Gastrocnemius medialis (tissue), 4 donors: ENCODE results near the gene SLC4A3. TPM values are rescaled to one million over a fixed set of nuclear protein-coding genes. Genes with fewer than 3 reads are reported as not detected.

Experiments used
- ATAC-seq, 2 donors: fragments of 150-250 bp; one replicate each; pipeline ENCODE4 v1.9.1; 2016
- DNase-seq, 2 donors: peaks; one replicate each; pipeline ENCODE4 v3.0.0-alpha.2; 2019
- H3K27ac ChIP-seq, 4 donors: fragments of 200-600 bp; sonication (generic); 1 replicate in 1 of 4; 2 replicates in 3 of 4; pipeline ENCODE4 v1.5.1; 2016 to 2018; ENCODE audit warnings: mild to moderate bottlenecking in 2 of 4, moderate library complexity in 1 of 4
- H3K27me3 ChIP-seq, 3 donors: fragments of 200-600 bp; sonication (generic) in 2 of 3; 1 replicate in 1 of 3; 2 replicates in 2 of 3; pipeline versions ENCODE4 v1.5.1 to v1.6.0; 2016 to 2019; ENCODE audit warnings: mild to moderate bottlenecking in 1 of 3, moderate library complexity in 1 of 3
- H3K36me3 ChIP-seq, 2 donors: fragments of 200-600 bp; sonication (generic) in 1 of 2; one replicate each; pipeline ENCODE4 v1.5.1; 2017 to 2018
- H3K4me1 ChIP-seq, 2 donors: fragments of 200-600 bp; sonication (generic) in 1 of 2; one replicate each; pipeline ENCODE4 v1.5.1; 2016 to 2017; ENCODE audit warnings: mild to moderate bottlenecking in 2 of 2
- H3K4me3 ChIP-seq, 4 donors: fragments of 200-600 bp; sonication (generic) in 3 of 4; 1 replicate in 1 of 4; 2 replicates in 3 of 4; pipeline ENCODE4 v1.5.1; 2016 to 2019; ENCODE audit warnings: mild to moderate bottlenecking in 2 of 4
- H3K9me3 ChIP-seq, 3 donors: fragments of 200-600 bp; sonication (generic) in 2 of 3; 1 replicate in 1 of 3; 2 replicates in 2 of 3; pipeline ENCODE4 v1.5.1; 2016 to 2019
- CTCF ChIP-seq, 5 experiments: fragments of 450-650 bp in 3 of 5; fragments of 200-600 bp in 2 of 5; sonication (generic) in 2 of 5; IDR thresholded peaks in 4 of 5; conservative IDR thresholded peaks in 1 of 5; 1 replicate in 4 of 5; 2 replicates in 1 of 5; pipeline ENCODE4 v1.5.1; 2016 to 2019; ENCODE audit warnings: antibody characterized with exemption in 5 of 5, mild to moderate bottlenecking in 3 of 5, moderate library complexity in 3 of 5
- POLR2A ChIP-seq, 2 donors: fragments of 450-650 bp; IDR thresholded peaks; one replicate each; pipeline ENCODE4 v1.6.1; 2017; ENCODE audit warnings: antibody characterized with exemption in 2 of 2, mild to moderate bottlenecking in 2 of 2, moderate library complexity in 2 of 2
- in situ Hi-C, 4 donors: fragments of 200-750 bp; cut with MboI; loops; one replicate each; pipeline versions ENCODE4 v1.15.0 to v1.8.0; 2017; ENCODE audit warnings: low sequenced_read_pairs in 4 of 4
- intact Hi-C: fragments of 100-400 bp; cut with DNase I; formaldehyde crosslinking; loops from one replicate; pipeline ENCODE4 v1.15.1; 2023; ENCODE audit warnings: low total_unique reads
- total RNA-seq, 4 donors: library from RNA; depleted of rRNA; stranded (reverse); fragments of >200 nt; gene quantifications; one replicate each; pipeline versions ENCODE4 v1.1.0 to v1.2.3, GENCODE V29; 2016

SLC4A3 gene
- total RNA-seq, 4 donors from 2014 or later = 0.25 to 0.35 (median 0.29) TPM; not detected in 1

GRCh38 chr2:219642069-219642454 is 14.6 kb downstream of the SLC4A3 start:
- H3K4me3 ChIP-seq = no peak overlapping the region
- in situ Hi-C loops = loop anchor here in 1 of 4 donors (10.0 kb wide), 1 partner anchor 107 kb away; no protein-coding TSS in a partner anchor
- DNase-seq = no peak
- no peaks in the 10 kb centered on the region for H3K27me3 ChIP-seq
- H3K9me3 ChIP-seq = no peaks in the 10 kb centered on the region
- H3K27ac ChIP-seq = no peak overlapping the region
- peaks cover 27 to 40% of the 10 kb centered on the region in 2 donors for H3K4me1 ChIP-seq
- ATAC-seq = no peak
- no peaks in the 10 kb centered on the region for H3K36me3 ChIP-seq
- intact Hi-C loops = loop anchor here (1.0 to 5.0 kb wide), 5 partner anchors 45 to 240 kb away; partner anchors contain the start of genes OBSL1 and STK11IP
- TF ChIP-seq CTCF (IDR thresholded peaks at IDR 0.05 in 4 of 5, conservative IDR thresholded peaks at IDR 0.05 in 1 of 5) (no peak), POLR2A (IDR thresholded peaks at IDR 0.05) (no peak)

DNA sequence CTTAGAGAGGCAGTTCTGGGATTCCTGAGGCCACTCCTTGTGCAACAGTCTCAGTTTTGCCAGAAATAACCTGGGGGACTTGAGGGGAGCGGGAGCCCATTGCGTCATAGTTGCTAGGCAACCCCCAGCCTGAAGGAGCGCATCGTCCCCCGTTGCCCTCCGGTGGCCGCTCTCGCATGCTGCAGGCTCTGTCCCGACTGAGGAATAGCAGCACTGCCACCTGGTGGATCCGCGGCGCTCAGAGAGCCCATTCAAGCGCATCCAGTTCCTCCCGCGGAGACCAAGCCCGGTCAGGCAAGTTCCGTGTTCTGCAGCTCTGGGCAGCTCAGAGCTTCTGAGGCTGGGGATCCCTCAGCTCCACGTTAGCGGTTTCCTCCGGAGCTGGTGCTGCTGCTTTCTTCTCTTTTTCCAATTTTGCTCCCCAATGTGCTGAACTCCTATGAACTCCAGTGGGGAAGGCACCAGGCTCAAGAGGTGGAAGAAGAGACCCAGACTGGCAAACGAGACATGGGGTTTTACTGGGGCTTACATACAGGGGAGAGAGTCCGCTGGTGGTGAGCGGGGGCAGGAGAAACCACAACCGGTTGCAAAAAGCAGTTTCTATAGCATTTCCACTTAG is 15.1 kb downstream of the SLC4A3 start:
- Histone ChIP-seq H3K36me3 (no peaks in the 10 kb centered on the region), H3K4me3 (no peak overlapping the region), H3K27ac (no peak overlapping the region), H3K4me1 (peaks cover 27 to 40% of the 10 kb centered on the region in 2 donors), H3K27me3 (no peaks in the 10 kb centered on the region), H3K9me3 (no peaks in the 10 kb centered on the region)
- in situ Hi-C loops = loop anchor here in 1 of 4 donors (10.0 kb wide), 1 partner anchor 108 kb away; no protein-coding TSS in a partner anchor
- no peak for TF ChIP-seq POLR2A (IDR thresholded peaks at IDR 0.05)
- peak; percentile 96 to 100 (median 99) for TF ChIP-seq CTCF (IDR thresholded peaks at IDR 0.05 in 4 of 5, conservative IDR thresholded peaks at IDR 0.05 in 1 of 5)
- intact Hi-C loops = loop anchor here (1.0 to 5.0 kb wide), 5 partner anchors 45 to 240 kb away; partner anchors contain the start of genes OBSL1 and STK11IP
- peak; percentile 84 to 86 for ATAC-seq
- DNase-seq = peak; percentile 92 to 94

DNA sequence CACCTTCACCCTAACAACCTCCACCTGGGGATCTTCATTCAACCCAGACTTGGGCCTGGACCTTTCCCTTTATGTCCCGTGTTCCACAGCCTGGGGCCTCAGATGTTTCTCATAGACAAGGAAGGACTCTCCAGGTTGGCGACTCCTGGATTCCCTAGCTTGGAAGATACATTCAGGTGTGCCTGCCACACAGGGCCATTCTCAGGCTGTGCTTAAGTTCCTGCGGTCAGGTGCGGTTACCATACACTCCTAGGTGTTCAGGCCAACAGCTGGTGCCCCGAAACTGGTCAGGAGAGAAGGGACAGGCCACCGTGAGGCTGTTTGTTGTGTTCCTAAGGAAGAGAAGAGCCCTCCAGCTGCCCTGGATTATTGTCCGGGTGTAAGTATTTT is 15.6 kb downstream of the SLC4A3 start:
- in situ Hi-C loops (loop anchor here in 1 of 4 donors (10.0 kb wide), 1 partner anchor 108 kb away; no protein-coding TSS in a partner anchor), intact Hi-C loops (loop anchor here (5.0 kb wide), 1 partner anchor 241 kb away; no protein-coding TSS in a partner anchor)
- Histone ChIP-seq H3K9me3 (no peaks in the 10 kb centered on the region), H3K4me1 (peaks cover 27 to 40% of the 10 kb centered on the region in 2 donors), H3K27me3 (no peaks in the 10 kb centered on the region), H3K36me3 (no peaks in the 10 kb centered on the region), H3K27ac (no peak overlapping the region), H3K4me3 (no peak overlapping the region)
- TF ChIP-seq POLR2A (IDR thresholded peaks at IDR 0.05) (no peak), CTCF (IDR thresholded peaks at IDR 0.05 in 4 of 5, conservative IDR thresholded peaks at IDR 0.05 in 1 of 5) (no peak)
- DNase-seq (no peak), ATAC-seq (no peak)

DNA sequence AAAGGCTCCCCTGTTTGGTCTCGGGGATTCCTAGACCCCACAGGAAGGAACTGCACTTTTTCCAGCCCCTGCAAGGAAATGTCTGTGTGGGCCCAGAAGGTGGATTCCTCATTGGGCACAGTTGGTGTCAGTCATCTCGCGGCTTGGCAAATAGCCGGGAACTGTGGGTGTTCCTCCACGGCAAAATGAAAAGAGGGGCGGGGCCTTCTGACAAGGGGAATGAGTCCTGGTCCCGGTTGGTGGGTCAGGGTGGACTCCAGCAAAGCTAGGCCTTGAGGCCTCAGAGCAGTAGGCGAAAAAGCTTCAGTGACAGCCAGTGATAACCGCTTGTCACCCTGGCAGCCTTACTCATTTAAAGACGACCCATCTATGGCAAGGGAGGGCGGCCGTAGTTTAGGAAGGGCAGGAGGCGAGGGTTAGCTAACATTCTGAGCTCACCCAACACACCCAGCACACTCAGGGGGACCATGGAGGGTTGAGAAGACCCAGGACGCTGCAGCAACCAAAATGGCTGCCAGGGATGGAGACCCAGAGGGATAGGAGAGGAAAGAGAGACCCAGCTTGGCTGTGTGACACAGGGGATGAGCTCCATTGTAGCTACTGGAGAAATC is 16.5 kb downstream of the SLC4A3 start:
- TF ChIP-seq POLR2A (IDR thresholded peaks at IDR 0.05) (no peak), CTCF (IDR thresholded peaks at IDR 0.05 in 4 of 5, conservative IDR thresholded peaks at IDR 0.05 in 1 of 5) (no peak)
- Histone ChIP-seq H3K27me3 (no peaks in the 10 kb centered on the region), H3K4me3 (no peak overlapping the region), H3K27ac (peak overlapping the region; percentile 68 to 87 (median 82)), H3K36me3 (no peaks in the 10 kb centered on the region), H3K4me1 (peaks cover 27 to 40% of the 10 kb centered on the region in 2 donors), H3K9me3 (no peaks in the 10 kb centered on the region)
- in situ Hi-C loops = loop anchor here in 1 of 4 donors (10.0 kb wide), 1 partner anchor 109 kb away; no protein-coding TSS in a partner anchor
- intact Hi-C loops = loop anchor here (5.0 kb wide), 1 partner anchor 242 kb away; no protein-coding TSS in a partner anchor
- peak in 1 of 2 donors; percentile 1 for ATAC-seq
- no peak for DNase-seq
